ENCODE data around the gene DDX54. TPM values are rescaled to one million over a fixed set of nuclear protein-coding genes. Genes with fewer than 3 reads are reported as not detected.

Gene DDX54
- total RNA-seq, 1 experiment from 2014 or later, result 83.0 TPM

GRCh38 chr12:113232840-113233585 is 47.7 kb upstream of the DDX54 start:
- no peaks in the 10 kb centered on the region for H3K27me3 ChIP-seq (ENCODE audit: insufficient read depth, low read length)
- peak overlapping the region; percentile 72 for H3K18ac ChIP-seq (ENCODE audit: insufficient read length, low read depth, low read length)
- H3K79me1 ChIP-seq (ENCODE audit: insufficient read depth, low read depth, low read length, poor library complexity, severe bottlenecking), result no peaks in the 10 kb centered on the region
- no peak overlapping the region for H3K4ac ChIP-seq (ENCODE audit: low read depth, low read length)
- no CpG with 5 or more reads among the region's 25 CpGs for WGBS (ENCODE audit: extremely low coverage, insufficient read length, low lambda C conversion rate)
- H3K4me1 ChIP-seq (ENCODE audit: insufficient read depth, low read length), result peaks cover 6% of the 10 kb centered on the region; the same call in 1 of the 2 replicates
- H3K27ac ChIP-seq (ENCODE audit: insufficient read length, low read depth, low read length), result no peak overlapping the region
- Mint-ChIP-seq H3K36me3 (ENCODE audit: insufficient read depth in 1 of 3, low read depth in 3 of 3) (peaks cover 26 to 28% (median 27%) of the 10 kb centered on the region in 3 experiments), H3K4me3 (peak overlapping the region; percentile 52 to 76), H3K27me3 (ENCODE audit: low read depth) (no peaks in the 10 kb centered on the region), H3K4me1 (peaks cover 30 to 31% of the 10 kb centered on the region in 2 experiments), H3K9me3 (peaks cover 0 to 3% of the 10 kb centered on the region in 2 experiments; a peak in 2 of 5 replicates), H3K27ac (peak overlapping the region in 2 of 3 experiments; percentile 93 to 95; a peak in 5 of 7 replicates)
- H4K5ac ChIP-seq (ENCODE audit: insufficient read length, low read depth, low read length), result no peak overlapping the region
- no peaks in the 10 kb centered on the region for H3K79me2 ChIP-seq (ENCODE audit: insufficient read depth, low read length)
- no peak overlapping the region for H4K8ac ChIP-seq (replicated peaks; ENCODE audit: insufficient read length, low read depth, low read length)
- no peaks in the 10 kb centered on the region for H3K23me2 ChIP-seq (ENCODE audit: insufficient read length, low read depth, low read length, poor library complexity, severe bottlenecking)
- peak overlapping the region; percentile 80 for H3K14ac ChIP-seq (ENCODE audit: insufficient read depth, low read length)
- H2BK20ac ChIP-seq (ENCODE audit: low read depth, low read length, poor library complexity, severe bottlenecking), result no peak overlapping the region
- H3K9ac ChIP-seq (ENCODE audit: extremely low read depth, insufficient read length, low read length), result no peak overlapping the region
- TF ChIP-seq CTCF (conservative IDR thresholded peaks at IDR 0.05), result peak; percentile 47; the same call in 2 of the 3 replicates
- no peak overlapping the region for H2BK12ac ChIP-seq (ENCODE audit: insufficient read length, low read depth, low read length)
- H3K9me3 ChIP-seq (ENCODE audit: control insufficient read depth, low read depth, low read length), result no peaks in the 10 kb centered on the region
- peak; percentile 95 for DNase-seq
- H2BK5ac ChIP-seq (ENCODE audit: insufficient read length, low read length), result no peak overlapping the region
- H2AFZ ChIP-seq (ENCODE audit: low read length), result no peak overlapping the region
- no peak overlapping the region for H3T11ph ChIP-seq (ENCODE audit: low read length)
- H2AK5ac ChIP-seq (ENCODE audit: insufficient read length, low read length), result no peak overlapping the region
- no peak overlapping the region for H2BK15ac ChIP-seq (ENCODE audit: low read depth, low read length)
- peak overlapping the region; percentile 34 for H3K4me2 ChIP-seq (ENCODE audit: insufficient read depth, insufficient read length, low read length)
- no peak overlapping the region for H3K23ac ChIP-seq (ENCODE audit: insufficient read length, low read depth, low read length)
- H4K91ac ChIP-seq (ENCODE audit: insufficient read length, low read depth, low read length), result no peak overlapping the region
- H4K20me1 ChIP-seq (ENCODE audit: control insufficient read depth, insufficient read depth, insufficient read length), result no peaks in the 10 kb centered on the region
- H3K56ac ChIP-seq (ENCODE audit: insufficient read length, low read depth, low read length), result no peak overlapping the region
- no peak overlapping the region for H2BK120ac ChIP-seq (ENCODE audit: low read depth, low read length, poor library complexity, severe bottlenecking)
